Measurements from ENCODE around the gene CPT1A.

Gene CPT1A

DNA sequence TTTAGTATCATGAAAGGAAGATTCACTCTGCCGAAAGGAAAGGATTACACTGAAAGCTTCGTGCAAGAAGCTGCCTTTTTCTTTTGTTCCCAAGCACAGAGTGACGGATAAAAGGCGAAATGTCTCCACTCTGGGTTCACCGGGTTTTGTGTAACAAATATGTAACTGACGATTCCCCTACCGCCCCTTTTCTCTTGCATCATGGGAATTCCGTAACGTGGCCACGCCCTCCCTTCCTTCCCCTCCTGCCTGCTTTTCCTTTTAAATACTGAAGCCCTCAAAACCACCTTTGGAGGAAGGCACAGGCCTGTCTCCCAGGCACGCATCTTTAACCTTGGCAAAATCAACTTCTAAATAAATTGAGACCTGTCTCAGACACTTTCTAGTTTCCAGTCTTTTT, 74.0 kb downstream of the CPT1A start:
- Histone ChIP-seq H3K4me3 (replicated peaks; ENCODE audit: low read depth, low read length) (no peak overlapping the region), H3K36me3 (ENCODE audit: control insufficient read depth, insufficient read depth, low read length) (no peaks in the 10 kb centered on the region; the same call in 1 of the 2 replicates), H3K27me3 (replicated peaks; ENCODE audit: control insufficient read depth, insufficient read depth, low read length) (no peaks in the 10 kb centered on the region)
- TF ChIP-seq, protein P1, sequence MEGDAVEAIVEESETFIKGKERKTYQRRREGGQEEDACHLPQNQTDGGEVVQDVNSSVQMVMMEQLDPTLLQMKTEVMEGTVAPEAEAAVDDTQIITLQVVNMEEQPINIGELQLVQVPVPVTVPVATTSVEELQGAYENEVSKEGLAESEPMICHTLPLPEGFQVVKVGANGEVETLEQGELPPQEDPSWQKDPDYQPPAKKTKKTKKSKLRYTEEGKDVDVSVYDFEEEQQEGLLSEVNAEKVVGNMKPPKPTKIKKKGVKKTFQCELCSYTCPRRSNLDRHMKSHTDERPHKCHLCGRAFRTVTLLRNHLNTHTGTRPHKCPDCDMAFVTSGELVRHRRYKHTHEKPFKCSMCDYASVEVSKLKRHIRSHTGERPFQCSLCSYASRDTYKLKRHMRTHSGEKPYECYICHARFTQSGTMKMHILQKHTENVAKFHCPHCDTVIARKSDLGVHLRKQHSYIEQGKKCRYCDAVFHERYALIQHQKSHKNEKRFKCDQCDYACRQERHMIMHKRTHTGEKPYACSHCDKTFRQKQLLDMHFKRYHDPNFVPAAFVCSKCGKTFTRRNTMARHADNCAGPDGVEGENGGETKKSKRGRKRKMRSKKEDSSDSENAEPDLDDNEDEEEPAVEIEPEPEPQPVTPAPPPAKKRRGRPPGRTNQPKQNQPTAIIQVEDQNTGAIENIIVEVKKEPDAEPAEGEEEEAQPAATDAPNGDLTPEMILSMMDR (IDR thresholded peaks at IDR 0.05; ENCODE audit: insufficient read depth, low read length, poor library complexity, severe bottlenecking), result no peak
- DNase-seq (ENCODE audit: extremely low read depth, insufficient read length), result no peak

DNA sequence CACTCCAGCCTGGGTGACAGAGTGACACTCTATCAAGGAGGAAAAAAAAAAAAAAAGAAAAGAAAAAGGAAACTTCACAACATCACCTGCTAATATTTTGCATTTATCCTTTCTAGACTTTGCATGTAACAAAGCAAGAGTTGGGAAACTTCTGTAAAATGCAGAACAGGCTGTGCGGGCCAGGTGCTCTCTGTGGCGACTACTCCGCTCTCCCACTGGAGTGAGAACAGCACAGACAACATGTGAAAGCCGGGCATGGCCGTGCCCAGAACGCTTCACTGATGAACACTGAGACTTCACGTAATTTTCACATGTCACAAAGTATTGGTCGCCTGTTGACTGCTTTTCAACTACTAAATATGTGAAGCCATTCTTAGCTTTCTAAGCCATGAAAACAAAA, 74.9 kb downstream of the CPT1A start:
- no peaks in the 10 kb centered on the region; the same call in 1 of the 2 replicates for H3K36me3 ChIP-seq (ENCODE audit: control insufficient read depth, insufficient read depth, low read length)
- no peak for DNase-seq (ENCODE audit: extremely low read depth, insufficient read length)
- no peaks in the 10 kb centered on the region for H3K27me3 ChIP-seq (replicated peaks; ENCODE audit: control insufficient read depth, insufficient read depth, low read length)
- no peak overlapping the region for H3K4me3 ChIP-seq (replicated peaks; ENCODE audit: low read depth, low read length)
- TF ChIP-seq, protein P1 (IDR thresholded peaks at IDR 0.05; ENCODE audit: insufficient read depth, low read length, poor library complexity, severe bottlenecking), result no peak

DNA sequence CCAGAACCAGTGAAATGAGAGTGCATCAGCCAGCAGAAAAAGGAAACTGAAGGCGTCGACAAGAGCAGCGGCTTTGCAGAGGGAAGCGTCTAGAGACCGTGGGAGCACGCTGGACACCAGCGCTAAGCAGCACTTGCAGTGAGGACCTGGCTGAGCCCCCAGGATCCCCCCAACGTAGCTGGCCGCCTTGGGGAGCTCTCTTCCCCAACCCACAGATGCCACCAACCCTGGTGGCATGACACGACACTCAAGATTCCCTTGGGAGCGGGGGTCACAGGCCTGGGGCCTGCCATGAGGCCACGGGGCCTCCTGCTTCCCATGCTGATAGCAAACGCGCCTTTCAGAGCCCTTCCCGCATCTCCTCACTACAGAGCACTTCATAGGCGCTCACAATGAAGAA, 77.0 kb downstream of the CPT1A start:
- no peaks in the 10 kb centered on the region for H3K27me3 ChIP-seq (replicated peaks; ENCODE audit: control insufficient read depth, insufficient read depth, low read length)
- no peak for DNase-seq (ENCODE audit: extremely low read depth, insufficient read length)
- no peak overlapping the region for H3K4me3 ChIP-seq (replicated peaks; ENCODE audit: low read depth, low read length)
- H3K36me3 ChIP-seq (ENCODE audit: control insufficient read depth, insufficient read depth, low read length), result no peaks in the 10 kb centered on the region
- TF ChIP-seq, protein P1 (IDR thresholded peaks at IDR 0.05; ENCODE audit: insufficient read depth, low read length, poor library complexity, severe bottlenecking), result no peak

DNA sequence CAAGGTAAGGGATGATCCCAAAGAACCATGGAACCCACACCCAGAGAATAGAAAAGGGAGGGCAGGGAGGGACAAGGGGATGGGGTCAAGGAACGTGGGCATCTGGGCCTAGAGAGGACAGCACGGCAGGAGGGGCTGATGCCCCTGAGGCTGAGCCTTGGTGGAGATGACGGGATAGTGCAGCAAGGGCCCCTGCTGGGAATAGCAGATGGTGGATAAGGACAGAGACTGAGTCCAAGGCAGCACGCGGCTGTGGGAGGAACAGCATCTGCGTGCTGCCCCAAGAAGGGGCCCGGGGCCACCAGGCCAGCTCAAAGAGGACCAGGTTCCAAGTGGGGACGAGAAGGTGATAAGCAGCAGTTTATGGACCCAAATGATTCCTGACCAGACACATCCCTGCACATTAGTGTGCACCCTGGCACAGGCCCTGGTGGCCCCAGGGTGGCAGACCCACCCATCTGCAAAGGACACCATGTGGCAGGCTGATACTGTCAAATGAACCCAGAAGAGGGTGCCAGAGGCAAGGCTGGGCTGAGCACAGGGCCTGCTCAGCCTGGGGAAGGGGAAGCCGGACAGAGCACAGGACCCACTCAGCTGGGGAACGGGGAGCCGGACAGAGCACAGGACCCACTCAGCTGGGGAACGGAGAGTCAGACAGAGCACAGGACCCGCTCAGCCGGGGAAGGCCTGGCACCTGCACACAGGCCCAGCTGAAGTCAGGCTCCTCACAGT, 77.6 kb downstream of the CPT1A start:
- Histone ChIP-seq H3K4me3 (replicated peaks; ENCODE audit: low read depth, low read length) (no peak overlapping the region), H3K36me3 (ENCODE audit: control insufficient read depth, insufficient read depth, low read length) (no peaks in the 10 kb centered on the region; the same call in 1 of the 2 replicates), H3K27me3 (replicated peaks; ENCODE audit: control insufficient read depth, insufficient read depth, low read length) (no peaks in the 10 kb centered on the region)
- TF ChIP-seq, protein P1 (IDR thresholded peaks at IDR 0.05; ENCODE audit: insufficient read depth, low read length, poor library complexity, severe bottlenecking), result peak; percentile 4
- no peak for DNase-seq (ENCODE audit: extremely low read depth, insufficient read length)

DNA sequence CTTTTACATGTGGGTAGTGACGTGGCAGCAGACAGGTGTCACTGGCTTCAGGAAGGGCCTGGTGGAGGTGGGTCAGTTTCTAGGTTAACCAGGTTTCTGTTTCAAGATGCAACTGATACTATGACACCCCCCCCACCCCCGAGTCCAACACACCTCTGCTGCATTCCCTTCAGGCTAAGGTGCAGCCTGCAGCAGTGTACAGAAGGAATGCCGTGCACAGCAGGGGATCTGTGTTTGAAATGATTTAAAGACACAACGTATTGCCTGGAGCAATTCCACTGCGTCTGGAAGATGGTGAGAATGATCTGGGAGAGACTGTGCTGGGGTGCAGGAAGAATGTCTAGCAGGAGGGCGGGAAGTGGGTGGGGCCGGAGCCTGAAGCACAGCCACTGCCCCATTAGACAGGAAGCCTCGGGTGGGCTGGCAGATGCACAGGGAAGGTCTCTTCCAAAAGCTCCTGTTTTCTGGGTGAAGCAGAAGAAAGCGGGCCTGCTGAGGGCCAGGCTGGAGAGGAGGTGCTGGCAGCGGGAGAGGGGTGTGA, 78.5 kb downstream of the CPT1A start:
- no peak for DNase-seq (ENCODE audit: extremely low read depth, insufficient read length)
- no peaks in the 10 kb centered on the region; the same call in 1 of the 2 replicates for H3K36me3 ChIP-seq (ENCODE audit: control insufficient read depth, insufficient read depth, low read length)
- no peaks in the 10 kb centered on the region for H3K27me3 ChIP-seq (replicated peaks; ENCODE audit: control insufficient read depth, insufficient read depth, low read length)
- TF ChIP-seq, protein P1 (IDR thresholded peaks at IDR 0.05; ENCODE audit: insufficient read depth, low read length, poor library complexity, severe bottlenecking), result no peak
- no peak overlapping the region for H3K4me3 ChIP-seq (replicated peaks; ENCODE audit: low read depth, low read length)
